ENCODE results near the gene C9orf153.
"Not testable (repeated sequence)": the region's sequence is repeated elsewhere in the genome, so short reads cannot be mapped to it uniquely, and the experiment has no call there.

Gene C9orf153

DNA sequence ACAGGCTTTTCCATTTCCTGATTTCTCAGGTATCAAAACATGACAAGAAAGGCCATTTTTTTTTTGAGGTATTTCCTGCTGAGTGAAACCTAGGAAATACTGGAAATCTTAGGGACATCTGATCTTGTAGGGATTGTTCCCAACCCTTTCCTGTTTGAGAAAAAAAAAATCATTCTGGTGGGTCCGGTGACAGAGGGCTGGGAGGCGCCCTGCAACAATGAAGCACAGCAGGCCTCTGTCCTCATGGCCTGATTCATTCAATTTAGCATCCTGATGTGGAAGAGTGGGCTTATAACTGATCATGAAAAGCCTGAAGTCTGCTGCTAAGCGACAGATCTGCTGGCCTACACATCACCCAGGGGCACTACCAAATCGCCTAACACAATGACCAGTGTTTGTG, 3.0 kb upstream of the C9orf153 start:
- DNase-seq = no peak

DNA sequence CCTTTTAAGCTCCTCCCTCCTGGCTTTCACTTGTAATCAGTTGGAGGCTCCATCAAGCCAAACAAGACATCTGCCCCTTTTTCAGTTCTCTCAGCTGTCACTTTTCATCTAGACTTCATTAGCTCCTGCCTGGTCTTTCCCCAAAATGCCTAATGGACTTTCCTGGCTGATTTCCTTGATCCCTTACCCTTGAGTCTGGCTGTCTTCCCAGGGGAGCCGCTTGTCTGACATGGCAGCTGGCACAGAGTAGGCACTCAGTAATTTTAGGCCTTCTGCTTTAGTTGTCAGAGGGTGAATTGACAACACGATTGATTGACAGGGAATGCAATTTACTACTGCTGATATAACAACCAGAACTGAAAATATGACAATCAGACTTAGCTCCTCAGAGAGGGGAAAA, 2.1 kb downstream of the C9orf153 start:
- DNase-seq = no peak

DNA sequence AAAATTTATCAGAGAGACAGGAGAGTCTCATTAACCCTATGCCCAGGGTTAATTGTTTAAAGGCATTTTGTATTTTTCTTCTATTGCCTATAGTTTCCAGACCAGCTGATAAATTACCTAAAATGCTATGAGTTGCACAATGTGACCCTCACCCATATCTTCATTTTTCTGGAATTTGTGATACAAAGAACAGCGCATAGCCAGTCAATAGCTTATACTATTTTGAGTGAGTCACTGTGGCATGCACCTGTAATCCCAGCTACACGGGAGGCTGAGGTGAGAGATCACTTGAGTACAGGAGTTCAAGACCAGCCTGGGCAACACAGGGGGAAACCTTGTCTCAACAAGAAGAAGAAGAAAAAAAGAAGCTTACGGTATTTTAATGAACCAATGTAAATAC, 2.8 kb downstream of the C9orf153 start:
- DNase-seq = no peak

DNA sequence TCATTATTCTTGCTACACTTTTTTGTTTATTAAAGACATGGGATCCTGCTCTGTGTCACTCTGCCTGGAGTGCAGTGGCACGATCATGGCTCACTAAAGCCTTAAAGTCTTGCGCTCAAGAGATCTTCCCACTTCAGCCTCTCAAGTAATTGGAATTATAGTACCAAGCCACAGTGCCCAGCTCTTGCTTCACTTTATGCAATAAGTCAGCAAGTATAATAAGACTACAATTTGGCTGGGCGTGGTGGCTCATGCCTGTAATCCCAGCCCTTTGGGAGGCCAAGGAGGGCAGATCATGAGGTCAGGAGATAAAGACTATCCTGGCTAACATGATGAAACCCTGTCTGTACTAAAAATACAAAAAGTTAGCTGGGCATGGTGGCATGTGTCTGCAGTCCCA, 5.9 kb downstream of the C9orf153 start:
- no peak for DNase-seq

- no peak for DNase-seq
Observed at GRCh38 chr9:86252870-86253269, 6.6 kb downstream of the C9orf153 start.

- no peak for DNase-seq
Observed at GRCh38 chr9:86250123-86250522, 9.3 kb downstream of the C9orf153 start.

DNA sequence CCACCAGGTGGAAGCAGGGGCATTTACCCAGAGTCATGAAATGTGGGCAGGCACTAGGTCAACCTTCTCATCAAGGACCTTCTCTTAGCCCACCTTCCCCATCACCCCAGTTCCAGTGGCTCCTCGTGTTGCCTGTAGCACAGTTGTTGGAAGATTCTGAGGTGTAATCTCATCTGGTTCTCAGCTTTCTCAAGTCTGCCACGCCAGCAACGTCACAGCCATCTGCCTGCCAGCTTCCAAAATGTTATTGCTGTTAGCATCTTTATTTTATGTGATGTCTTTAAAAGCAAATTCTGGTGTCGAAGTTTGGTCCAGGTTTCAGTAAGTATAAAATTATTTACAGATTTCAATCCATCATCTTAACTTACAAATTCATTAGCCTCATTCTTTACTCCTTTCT, 10.7 kb downstream of the C9orf153 start:
- no peak for DNase-seq

GRCh38 chr9:86246752-86247161, 12.7 kb downstream of the C9orf153 start:
- DNase-seq = no peak

GRCh38 chr9:86242071-86242470, 17.4 kb downstream of the C9orf153 start:
- no peak for DNase-seq

GRCh38 chr9:86241216-86241615, 18.2 kb downstream of the C9orf153 start:
- DNase-seq = no peak

DNA sequence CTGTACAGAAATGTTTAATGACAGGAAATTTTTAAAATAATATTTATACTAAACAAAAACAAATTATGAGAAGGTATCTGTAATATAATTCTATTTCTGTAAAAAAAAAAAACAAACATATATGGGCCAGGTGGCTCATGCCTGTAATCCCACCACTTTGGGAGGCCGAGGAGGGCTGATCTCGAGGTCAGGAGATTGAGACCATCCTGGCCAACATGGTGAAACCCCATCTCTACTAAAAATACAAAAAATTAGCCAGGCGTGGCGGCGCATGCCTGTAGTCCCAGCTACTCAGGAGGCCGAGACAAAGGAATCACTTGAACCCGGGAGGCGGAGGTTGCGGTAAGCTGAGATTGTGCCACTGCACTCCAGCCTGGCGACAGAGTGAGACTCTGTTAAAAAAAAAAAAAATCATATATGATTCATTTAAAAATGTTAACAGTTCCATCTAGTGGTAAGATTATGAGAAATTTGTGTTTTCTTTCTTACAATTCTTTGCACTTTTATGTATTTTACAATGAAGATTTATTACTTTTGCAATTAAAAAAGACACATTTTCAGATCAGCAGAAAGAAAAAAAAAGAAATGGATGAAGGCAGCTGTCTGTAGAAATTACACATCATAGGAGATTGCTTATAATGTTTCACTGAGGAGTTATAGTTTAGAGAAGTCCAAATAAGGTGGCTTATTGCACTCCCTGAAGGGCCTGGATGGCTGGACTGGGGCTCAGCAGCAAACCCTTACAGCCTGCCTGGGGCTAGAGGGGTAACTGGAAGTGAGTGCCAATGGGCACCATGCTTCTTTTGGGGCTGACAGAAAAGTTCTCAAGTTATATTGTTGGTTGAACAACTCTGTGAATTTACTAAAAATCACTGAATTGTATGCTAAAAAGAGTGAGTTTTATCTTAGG, 20.3 kb downstream of the C9orf153 start:
- peak in 1 of 2 donors; percentile 33 for DNase-seq

DNA sequence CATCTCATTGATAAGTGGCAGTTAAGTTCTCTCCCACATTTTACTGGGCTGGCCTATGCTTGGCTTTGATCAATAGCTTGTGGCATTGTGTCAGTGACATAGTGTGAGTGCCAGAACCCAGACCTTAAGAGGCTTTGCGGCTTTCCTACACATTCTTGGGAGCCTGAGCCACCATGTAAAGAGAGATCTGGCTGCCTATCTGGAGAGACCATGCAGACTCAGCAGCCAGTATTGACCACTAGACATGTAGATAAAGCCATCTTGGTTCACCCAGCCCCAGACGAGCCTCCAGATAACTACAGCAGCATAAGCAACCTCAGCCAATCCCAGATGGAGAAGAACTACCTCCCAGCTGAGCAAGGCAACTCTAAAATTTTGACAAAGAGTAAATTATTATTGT, 28.6 kb downstream of the C9orf153 start:
- DNase-seq = no peak

GRCh38 chr9:86222667-86223066, 36.8 kb downstream of the C9orf153 start:
- DNase-seq = no peak

GRCh38 chr9:86219606-86220005, 39.9 kb downstream of the C9orf153 start:
- DNase-seq = no peak

- no peak for DNase-seq
Observed at GRCh38 chr9:86217076-86217755, 42.2 kb downstream of the C9orf153 start.

DNA sequence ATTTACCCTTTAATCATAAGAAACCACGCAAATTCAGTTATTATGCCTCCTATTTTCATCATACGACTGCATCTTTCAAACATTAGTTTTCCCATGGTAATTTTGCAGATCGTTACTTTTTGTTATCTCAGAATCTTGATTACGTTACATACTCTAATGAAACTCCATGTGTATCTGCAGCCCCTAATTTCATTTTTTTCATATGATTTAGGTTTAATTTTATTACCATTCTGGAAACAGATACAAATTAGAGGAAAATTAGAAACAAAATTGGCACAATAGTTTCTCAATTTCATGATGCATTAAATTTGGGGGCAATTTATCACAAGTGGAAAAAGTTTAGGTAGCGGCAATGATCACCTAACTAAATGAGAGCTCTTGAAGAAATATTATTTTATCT, 52.3 kb downstream of the C9orf153 start:
- DNase-seq = no peak

GRCh38 chr9:86202338-86202882, 57.0 kb downstream of the C9orf153 start:
- DNase-seq = peak in 1 of 2 donors; percentile 56

DNA sequence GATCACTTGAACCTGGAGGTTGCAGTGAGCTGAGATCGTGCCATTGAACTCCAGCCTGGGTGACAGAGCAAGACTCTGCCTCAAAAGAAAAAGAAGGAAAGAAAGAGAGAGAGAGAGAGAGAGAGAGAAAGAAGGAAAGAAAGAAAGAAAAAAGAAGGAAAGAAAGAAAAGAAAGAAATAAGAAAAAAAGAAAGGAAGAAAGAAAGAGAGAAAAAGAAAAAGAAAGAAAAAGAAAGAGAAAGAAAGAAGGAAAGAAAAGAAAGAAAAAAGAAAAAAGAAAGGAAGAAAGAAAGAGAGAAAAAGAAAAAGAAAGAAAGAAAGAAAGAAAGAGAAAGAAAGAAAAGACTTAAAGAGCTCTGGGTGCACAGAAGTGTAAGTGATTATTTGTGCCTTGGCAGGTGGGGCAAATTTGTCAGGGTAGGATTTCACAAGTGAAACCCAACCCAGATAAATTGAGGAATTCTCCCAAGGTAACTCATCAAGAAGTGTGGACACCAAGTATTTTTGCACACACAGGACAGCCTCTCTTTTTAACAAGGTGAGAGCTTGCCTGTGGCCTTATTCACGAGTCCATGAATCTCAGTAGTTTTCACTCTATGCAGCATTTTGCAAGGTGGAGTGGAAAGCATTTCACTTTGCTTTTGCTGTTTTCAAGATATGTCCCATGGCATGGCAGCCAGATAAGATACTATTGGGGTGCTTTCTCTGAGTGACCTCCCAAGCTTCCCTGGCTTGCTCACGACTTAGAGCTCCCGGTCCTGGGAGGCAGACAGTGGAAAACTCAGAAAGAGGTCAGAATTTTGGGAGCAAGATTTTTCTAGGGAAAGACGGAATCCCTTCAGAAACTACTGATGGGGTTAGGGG, 57.8 kb downstream of the C9orf153 start:
- DNase-seq = no peak

DNA sequence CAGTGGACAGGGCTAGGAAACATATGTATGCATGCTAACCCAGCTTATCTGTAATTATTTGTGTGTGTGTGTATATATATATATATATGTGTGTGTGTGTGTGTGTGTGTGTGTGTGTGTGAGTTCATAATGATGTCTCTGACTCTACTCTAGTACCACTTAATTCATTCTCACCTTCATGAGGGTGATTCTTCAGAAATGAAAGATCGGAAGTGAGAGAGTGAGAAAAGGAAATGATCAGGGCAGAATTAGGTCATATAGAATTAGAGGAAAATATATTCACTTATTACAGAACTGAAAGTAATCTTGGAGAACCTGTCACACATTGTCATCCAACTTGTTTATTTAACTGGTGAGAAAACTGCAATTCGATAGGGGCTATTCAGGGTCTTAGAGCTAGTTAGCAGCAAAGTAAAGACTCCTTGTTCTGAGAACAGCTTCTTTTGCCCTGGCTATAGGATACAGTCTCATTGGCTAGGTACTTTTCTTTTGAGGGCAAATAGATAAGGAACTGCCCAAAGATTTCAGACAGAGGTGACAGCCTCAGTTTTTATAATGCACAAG, 58.8 kb downstream of the C9orf153 start:
- DNase-seq = no peak

DNA sequence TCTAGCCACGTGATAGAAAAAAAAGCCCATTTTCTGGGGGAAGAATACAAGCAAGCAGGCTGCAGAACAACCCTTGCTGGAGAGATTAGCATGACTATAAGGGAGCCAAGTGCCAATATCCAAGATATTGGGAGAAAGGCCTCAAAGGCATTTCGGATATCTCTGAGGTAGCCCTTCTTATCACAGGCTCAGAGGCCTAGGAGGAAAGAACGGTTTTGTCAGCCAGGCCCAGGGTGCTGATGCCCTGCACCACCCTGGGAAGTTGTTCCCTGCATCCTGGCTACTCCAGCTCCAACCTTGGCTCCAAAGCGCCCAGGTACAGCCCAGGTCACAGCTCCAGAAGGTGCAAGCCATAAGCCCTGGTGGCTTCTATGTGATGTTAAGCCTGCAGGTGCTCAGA, 66.4 kb downstream of the C9orf153 start:
- DNase-seq = no peak

- not testable (repeated sequence) for DNase-seq
Observed at GRCh38 chr9:86190700-86191099, 68.8 kb downstream of the C9orf153 start.

GRCh38 chr9:86187121-86187520, 72.3 kb downstream of the C9orf153 start:
- DNase-seq = no peak

- DNase-seq = no peak
Observed at GRCh38 chr9:86186696-86187095, 72.8 kb downstream of the C9orf153 start.

Measured in hippocampal formation (tissue), 2 donors.